ENCODE results near the gene UROC1.

The UROC1 gene

GRCh38 chr3:126517291-126517951 is at the start of gene UROC1:
UROC1 (minus strand) TSS chr3:126517773; CDS start chr3:126517719, 54 bp downstream.
- no peak for DNase-seq

GRCh38 chr3:126562737-126563276 is 45.2 kb upstream of the UROC1 start:
- DNase-seq, result no peak

- no peak for DNase-seq
Measured at GRCh38 chr3:126558336-126559071, 40.9 kb upstream of the UROC1 start, which contains the start of gene C3orf22. C3orf22 (minus strand) TSS chr3:126558932; CDS start chr3:126553390, 5,542 bp downstream.

- no peak for DNase-seq
Measured at GRCh38 chr3:126557761-126558160, 40.2 kb upstream of the UROC1 start.

- no peak for DNase-seq
Measured at GRCh38 chr3:126557415-126557745, 39.8 kb upstream of the UROC1 start.

- no peak for DNase-seq
Measured at GRCh38 chr3:126556637-126557414, 39.3 kb upstream of the UROC1 start.

GRCh38 chr3:126555795-126556636 is 38.4 kb upstream of the UROC1 start:
- no peak for DNase-seq

- no peak for DNase-seq
Measured at GRCh38 chr3:126554560-126555525, 37.3 kb upstream of the UROC1 start.

- DNase-seq, result no peak
Measured at GRCh38 chr3:126553284-126554084, 35.9 kb upstream of the UROC1 start.

GRCh38 chr3:126552688-126553283 is 35.2 kb upstream of the UROC1 start:
- no peak for DNase-seq

GRCh38 chr3:126551839-126552687 is 34.5 kb upstream of the UROC1 start:
- no peak for DNase-seq

- DNase-seq, result no peak
Measured at GRCh38 chr3:126551121-126551838, 33.7 kb upstream of the UROC1 start.

GRCh38 chr3:126550488-126551051 is 33.0 kb upstream of the UROC1 start:
- DNase-seq, result no peak

GRCh38 chr3:126549861-126550487 is 32.4 kb upstream of the UROC1 start:
- no peak for DNase-seq

GRCh38 chr3:126548556-126549466 is 31.2 kb upstream of the UROC1 start:
- DNase-seq, result no peak

- DNase-seq, result no peak
Measured at GRCh38 chr3:126547721-126548120, 30.1 kb upstream of the UROC1 start.
